K562 (cell line): ENCODE data around the gene CHN2. TPM values are rescaled to one million over a fixed set of nuclear protein-coding genes. Genes with fewer than 3 reads are reported as not detected.

Source experiments
- ATAC-seq: fragments of 200-7000 bp; cut with Tn5 transposase; 3 replicates; pipeline ENCODE4 v1.9.1; 2020; ENCODE audit warnings: moderate library complexity
- BruUV-seq: library from RNA; stranded (reverse); fragments of 400-500 nt; replicated peaks from 2 replicates; lab custom pipeline; 2021; lab: Mats Ljungman, UMichigan
- CTCF ChIA-PET: fragments of 300-600 bp; formaldehyde crosslinking; extraction: SDS; loops from one replicate; lab custom pipeline; 2021; ENCODE audit warnings: low intra/inter-chr PET ratio; lab: Yijun Ruan, JAX
- POLR2A ChIA-PET: fragments of 300-600, 350-650 bp; sonication (Branson Sonifier 250); formaldehyde crosslinking; extraction: SDS; loops from one replicate; lab custom pipeline; 2021; ENCODE audit warnings: antibody characterized with exemption, inconsistent platforms; lab: Yijun Ruan, JAX
- DNase-seq, 4 experiments: peaks; one replicate each; pipeline versions ENCODE4 v3.0.0 to v3.0.0-alpha.2; 2011 to 2018; ENCODE audit warnings: low spot score in 3 of 4, mixed read lengths in 3 of 4; ENCODE audit errors: extremely low read depth in 1 of 4
- FAIRE-seq: peaks from 2 replicates; lab custom pipeline; 2011; peaks lifted over from hg19 to GRCh38; lab: Jason Lieb, UNC
- H2AFZ ChIP-seq: 2 replicates; pipeline ENCODE4 v1.6.0; 2011; ENCODE audit warnings: low read depth, low read length, control low read depth, inconsistent platforms
- H3K27ac ChIP-seq: fragments of 200-600 bp; 3 replicates; pipeline ENCODE4 v1.8.0; 2011; ENCODE audit warnings: low read depth, mild to moderate bottlenecking, control low read depth, inconsistent platforms, low read length, moderate library complexity, mixed read lengths; ENCODE audit errors: extremely low read depth
- H3K27me3 ChIP-seq, 2 experiments: fragments of 300-600 bp in 1 of 2; 2 replicates in 1 of 2; 3 replicates in 1 of 2; pipeline versions ENCODE4 v1.6.0 to v1.8.0; 2011; ENCODE audit warnings: inconsistent platforms in 2 of 2, low read length in 2 of 2, mild to moderate bottlenecking in 1 of 2, mixed read lengths in 1 of 2, moderate library complexity in 1 of 2; ENCODE audit not compliant: control insufficient read depth in 2 of 2, insufficient read depth in 2 of 2
- H3K36me3 ChIP-seq: fragments of 300-600 bp; 3 replicates; pipeline ENCODE4 v1.8.0; 2011; ENCODE audit warnings: mild to moderate bottlenecking, low read length, inconsistent platforms; ENCODE audit not compliant: control insufficient read depth, insufficient read depth
- H3K4me1 ChIP-seq, 2 experiments: fragments of 200-600 bp in 1 of 2; replicated peaks in 1 of 2; 2 replicates in 1 of 2; 3 replicates in 1 of 2; pipeline versions ENCODE4 v1.5.1 to v1.8.0; 2011; ENCODE audit warnings: inconsistent platforms in 2 of 2, low read length in 2 of 2, mild to moderate bottlenecking in 1 of 2, mixed read lengths in 1 of 2, moderate library complexity in 1 of 2; ENCODE audit not compliant: control insufficient read depth in 2 of 2, insufficient read depth in 2 of 2
- H3K4me2 ChIP-seq: 2 replicates; pipeline ENCODE4 v1.6.1; 2011; ENCODE audit warnings: low read length, control low read depth, inconsistent platforms, mixed read lengths; ENCODE audit not compliant: insufficient read depth
- H3K4me3 ChIP-seq: fragments of 200-600 bp; sonication (generic), shearing (Covaris generic); 2 replicates; pipeline ENCODE4 v1.5.1; 2016; ENCODE audit warnings: control low read depth, inconsistent platforms
- H3K79me2 ChIP-seq: fragments of 200-600 bp; 3 replicates; pipeline ENCODE4 v1.8.0; 2011; ENCODE audit warnings: low read length, inconsistent platforms; ENCODE audit not compliant: control insufficient read depth, insufficient read depth
- H3K9ac ChIP-seq, 2 experiments: 2 replicates each; pipeline versions ENCODE4 v1.6.0 to v1.6.1; 2011; ENCODE audit warnings: low read depth in 2 of 2, low read length in 2 of 2, control low read depth in 1 of 2, inconsistent platforms in 1 of 2, mild to moderate bottlenecking in 1 of 2, mixed read lengths in 1 of 2; ENCODE audit not compliant: insufficient read depth in 1 of 2
- H3K9me1 ChIP-seq: one replicate; pipeline ENCODE4 v1.6.0; 2011; ENCODE audit warnings: inconsistent platforms, mild to moderate bottlenecking, low read length, moderate library complexity; ENCODE audit not compliant: control insufficient read depth, insufficient read depth
- H3K9me3 ChIP-seq: replicated peaks from 2 replicates; pipeline ENCODE4 v1.5.1; 2011; ENCODE audit warnings: low read depth, low read length, inconsistent platforms; ENCODE audit not compliant: control insufficient read depth, insufficient read depth
- H4K20me1 ChIP-seq: replicated peaks from 2 replicates; pipeline ENCODE4 v1.6.1; 2011; ENCODE audit warnings: low read length, inconsistent platforms, mixed read lengths; ENCODE audit not compliant: control insufficient read depth, insufficient read depth
- BRCA1 ChIP-seq, 2 experiments: fragments of 450-650 bp in 1 of 2; sonication (generic) in 1 of 2; formaldehyde crosslinking in 1 of 2; IDR thresholded peaks; 2 replicates each; pipeline versions ENCODE4 v1.5.0 to v1.6.1; 2017 to 2020; ENCODE audit warnings: mild to moderate bottlenecking in 1 of 2, missing genetic modification reagents in 1 of 2
- CREB1 ChIP-seq, 2 experiments: sonication (generic) in 1 of 2; formaldehyde crosslinking in 1 of 2; IDR thresholded peaks; 2 replicates each; pipeline versions ENCODE4 v1.6.1 to v1.8.0; 2012 to 2022; ENCODE audit warnings: inconsistent platforms in 1 of 2, mild to moderate bottlenecking in 1 of 2, missing genetic modification reagents in 1 of 2, moderate library complexity in 1 of 2
- FOS ChIP-seq: IDR thresholded peaks from 3 replicates; pipeline ENCODE4 v1.6.1; 2011; ENCODE audit not compliant: insufficient read length; ENCODE audit errors: extremely low read depth
- FOXA3 ChIP-seq, 2 experiments: fragments of 450-650 bp in 1 of 2; sonication (generic) in 1 of 2; formaldehyde crosslinking; IDR thresholded peaks in 1 of 2; conservative IDR thresholded peaks in 1 of 2; 2 replicates each; pipeline versions ENCODE4 v1.4.0 to v1.8.0; 2020 to 2022; ENCODE audit warnings: mild to moderate bottlenecking in 2 of 2, missing genetic modification reagents in 1 of 2
- GATAD2A ChIP-seq: fragments of 450-650 bp; IDR thresholded peaks from 2 replicates; pipeline ENCODE4 v1.6.1; 2017
- NR4A1 ChIP-seq, 2 experiments: fragments of 250-450 bp in 1 of 2; fragments of 450-650 bp in 1 of 2; sonication (Bioruptor Pico) in 1 of 2; IDR thresholded peaks; 2 replicates each; pipeline versions ENCODE4 v1.4.0 to v1.6.1; 2016 to 2020; ENCODE audit warnings: mild to moderate bottlenecking in 2 of 2, missing compliant biosample characterization in 1 of 2, missing genetic modification characterization in 1 of 2, moderate library complexity in 1 of 2
- POLR2AphosphoS5 ChIP-seq: IDR thresholded peaks from 2 replicates; pipeline ENCODE4 v1.6.1; 2011; ENCODE audit warnings: mild to moderate bottlenecking, low read depth, low read length, moderate library complexity; ENCODE audit not compliant: control insufficient read depth, insufficient read depth
- POLR2G ChIP-seq: fragments of 200-400 bp; formaldehyde crosslinking; IDR thresholded peaks from 2 replicates; pipeline ENCODE4 v1.6.1; 2017; ENCODE audit warnings: low read depth, mild to moderate bottlenecking, antibody characterized with exemption, low read length, moderate library complexity
- POU5F1 ChIP-seq: fragments of 150-350 bp; IDR thresholded peaks from 2 replicates; pipeline ENCODE4 v1.6.1; 2014; ENCODE audit warnings: borderline replicate concordance, low read length, low read depth, mild to moderate bottlenecking; ENCODE audit not compliant: partially characterized antibody
- SMAD1 ChIP-seq: fragments of 150-350 bp; IDR thresholded peaks from 2 replicates; pipeline ENCODE4 v1.6.1; 2014; ENCODE audit warnings: low read length, low read depth; ENCODE audit not compliant: partially characterized antibody
- SNRNP70 ChIP-seq: fragments of 200-400 bp; formaldehyde crosslinking; optimal IDR thresholded peaks from 2 replicates; pipeline ENCODE3; 2017; ENCODE audit warnings: low read depth, low read length
- ZNF184 ChIP-seq: sonication (generic); formaldehyde crosslinking; IDR thresholded peaks from 2 replicates; pipeline ENCODE4 v1.5.0; 2020; ENCODE audit warnings: missing genetic modification reagents
- ZNF282 ChIP-seq: sonication (generic); formaldehyde crosslinking; IDR thresholded peaks from 2 replicates; pipeline ENCODE4 v1.8.1; 2023; ENCODE audit warnings: missing genetic modification reagents
- ZNF77 ChIP-seq: fragments of 250-450 bp; sonication (Bioruptor Pico); IDR thresholded peaks from 2 replicates; pipeline ENCODE4 v1.5.0; 2020
- WGBS: fragments of 100-300 bp; shearing (Covaris generic); methylation state at CpG from one replicate; pipeline ENCODE4 v1.1.6; 2016; ENCODE audit warnings: low coverage, mixed read lengths; ENCODE audit not compliant: insufficient coverage; ENCODE audit errors: missing lambda C conversion rate; 5-methylcytosine and 5-hydroxymethylcytosine counted together
- in situ Hi-C: fragments of 300-500 bp; cut with MboI; formaldehyde crosslinking; loops from 4 replicates; pipeline ENCODE4 v1.15.0; 2018; ENCODE audit warnings: inconsistent platforms, mixed read lengths
- intact Hi-C: fragments of 100-400 bp; cut with micrococcal nuclease; formaldehyde crosslinking; loops from 2 replicates; pipeline ENCODE4 v1.14.2; 2022
- polyA plus RNA-seq, 8 experiments: library from polyadenylated mRNA; depleted of rRNA in 4 of 8; stranded (reverse) in 5 of 8; unstranded in 3 of 8; fragments of >200 nt; fragmentation: Nextera tagmentation in 2 of 8; fragmentation: Illumina TruSeq in 1 of 8; extraction: Ambion mirVana in 2 of 8; extraction: Trizol in 1 of 8; gene quantifications; 2 replicates each; pipeline versions ENCODE4 v1.2.1 to v1.2.3, GENCODE V29; 2011 to 2014; ENCODE audit warnings: inconsistent platforms in 1 of 8, missing spikeins in 1 of 8
- total RNA-seq, 7 experiments: library from RNA; depleted of rRNA in 6 of 7; stranded (reverse); fragments of >200 nt in 6 of 7; fragmentation: Illumina TruSeq in 2 of 7; extraction: Trizol in 2 of 7; gene quantifications; 2 replicates each; pipeline versions ENCODE4 v1.2.1 to v1.2.3, GENCODE V29; 2011 to 2021; ENCODE audit warnings: low replicate concordance in 1 of 7
- TF ChIP-seq, protein P1 (sequence below): sonication (generic); formaldehyde crosslinking; IDR thresholded peaks from 2 replicates; pipeline ENCODE4 v1.8.0; 2022; ENCODE audit warnings: missing genetic modification reagents, mild to moderate bottlenecking, borderline replicate concordance
- TF ChIP-seq, protein P2 (sequence below): fragments of 450-650 bp; IDR thresholded peaks from 2 replicates; pipeline ENCODE4 v1.7.1; 2018; ENCODE audit warnings: mild to moderate bottlenecking, low read depth; ENCODE audit not compliant: partially characterized antibody

Gene CHN2
- total and polyA plus RNA-seq, 9 of the 15 experiments (the other 6 are each of a cell fraction or from before 2014, with no cell fraction given) = 0.12 to 2.1 (median 0.31) TPM; not detected in 1

DNA sequence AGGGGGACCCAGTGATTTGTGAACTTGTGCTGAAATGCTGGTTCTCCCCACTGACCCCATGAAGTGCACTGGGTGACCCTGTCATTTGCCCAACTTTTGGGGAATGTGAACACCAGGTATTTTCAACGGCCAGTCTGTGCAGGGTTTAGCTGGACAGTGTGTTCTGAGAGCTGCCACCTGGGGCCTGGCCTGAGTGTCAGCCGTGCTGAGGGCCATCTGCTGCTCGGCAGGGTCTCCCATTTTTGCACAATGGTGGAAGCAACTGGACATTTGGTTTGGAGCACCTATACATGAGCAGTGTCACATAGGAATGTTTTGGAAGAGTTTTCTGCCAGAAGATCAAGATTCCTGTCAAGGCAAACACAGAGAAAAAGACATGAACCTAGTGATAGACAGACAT, 5.2 kb downstream of the CHN2 start (continued):
- TF ChIP-seq, protein P1, sequence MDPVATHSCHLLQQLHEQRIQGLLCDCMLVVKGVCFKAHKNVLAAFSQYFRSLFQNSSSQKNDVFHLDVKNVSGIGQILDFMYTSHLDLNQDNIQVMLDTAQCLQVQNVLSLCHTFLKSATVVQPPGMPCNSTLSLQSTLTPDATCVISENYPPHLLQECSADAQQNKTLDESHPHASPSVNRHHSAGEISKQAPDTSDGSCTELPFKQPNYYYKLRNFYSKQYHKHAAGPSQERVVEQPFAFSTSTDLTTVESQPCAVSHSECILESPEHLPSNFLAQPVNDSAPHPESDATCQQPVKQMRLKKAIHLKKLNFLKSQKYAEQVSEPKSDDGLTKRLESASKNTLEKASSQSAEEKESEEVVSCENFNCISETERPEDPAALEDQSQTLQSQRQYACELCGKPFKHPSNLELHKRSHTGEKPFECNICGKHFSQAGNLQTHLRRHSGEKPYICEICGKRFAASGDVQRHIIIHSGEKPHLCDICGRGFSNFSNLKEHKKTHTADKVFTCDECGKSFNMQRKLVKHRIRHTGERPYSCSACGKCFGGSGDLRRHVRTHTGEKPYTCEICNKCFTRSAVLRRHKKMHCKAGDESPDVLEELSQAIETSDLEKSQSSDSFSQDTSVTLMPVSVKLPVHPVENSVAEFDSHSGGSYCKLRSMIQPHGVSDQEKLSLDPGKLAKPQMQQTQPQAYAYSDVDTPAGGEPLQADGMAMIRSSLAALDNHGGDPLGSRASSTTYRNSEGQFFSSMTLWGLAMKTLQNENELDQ (CRISPR knock-in tag) = no peak
- TF ChIP-seq GATAD2A = no peak

DNA sequence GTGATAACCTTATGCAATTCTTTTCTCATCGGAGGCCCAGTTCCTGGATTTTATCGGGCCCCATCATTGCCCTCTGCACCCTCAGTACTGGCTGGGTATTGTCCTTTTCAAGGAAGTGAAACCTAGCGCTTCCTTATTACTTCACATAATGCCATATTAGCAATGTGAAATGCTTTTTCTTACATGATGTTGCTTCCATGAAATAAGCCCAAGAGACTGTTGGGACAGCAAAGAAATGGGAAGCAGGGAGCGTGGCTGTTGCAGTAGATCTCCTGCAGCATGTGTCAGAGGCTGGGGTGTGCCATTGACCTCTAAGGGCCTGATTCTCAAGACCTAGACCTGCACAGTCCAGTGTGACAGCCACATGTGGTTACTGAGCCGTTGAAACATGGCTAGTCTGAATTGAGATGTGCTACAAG, 8.1 kb downstream of the CHN2 start:
- intact Hi-C loops = no loop called here
- Histone ChIP-seq H3K4me2 (no peak overlapping the region), H3K27ac (no peak overlapping the region), H3K4me1 (no peaks in the 10 kb centered on the region), H3K9ac (no peak overlapping the region), H4K20me1 (no peaks in the 10 kb centered on the region), H3K4me3 (no peak overlapping the region), H3K9me1 (no peaks in the 10 kb centered on the region), H3K27me3 (no peaks in the 10 kb centered on the region; a peak in 2 of 5 replicates), H3K36me3 (no peaks in the 10 kb centered on the region), H3K9me3 (no peaks in the 10 kb centered on the region), H2AFZ (no peak overlapping the region), H3K79me2 (no peaks in the 10 kb centered on the region)
- no peak for DNase-seq
- BruUV-seq = no TSS peak
- 5% methylated on average over 5 of the region's 5 CpGs for WGBS
- no peak for ATAC-seq
- ChIA-PET CTCF (no interaction called here), POLR2A (no interaction called here)
- in situ Hi-C loops = no loop called here
- FAIRE-seq = no peak
- TF ChIP-seq SNRNP70 (no peak), POU5F1 (no peak), BRCA1 (IDR thresholded peaks at IDR 0.05) (no peak), BRCA1 (CRISPR knock-in tag; IDR thresholded peaks at IDR 0.05) (no peak), POLR2AphosphoS5 (no peak), FOS (no peak), SMAD1 (no peak), NR4A1 (CRISPR knock-in tag; IDR thresholded peaks at IDR 0.05) (no peak), NR4A1 (tag; IDR thresholded peaks at IDR 0.05) (no peak), CREB1 (IDR thresholded peaks at IDR 0.05) (no peak), CREB1 (CRISPR knock-in tag; IDR thresholded peaks at IDR 0.05) (no peak), FOXA3 (CRISPR knock-in tag; conservative IDR thresholded peaks at IDR 0.05 in 1 of 2, IDR thresholded peaks at IDR 0.05 in 1 of 2) (no peak), ZNF184 (CRISPR knock-in tag) (no peak), ZNF77 (no peak), POLR2G (no peak), ZNF282 (no peak)
- TF ChIP-seq, protein P2, sequence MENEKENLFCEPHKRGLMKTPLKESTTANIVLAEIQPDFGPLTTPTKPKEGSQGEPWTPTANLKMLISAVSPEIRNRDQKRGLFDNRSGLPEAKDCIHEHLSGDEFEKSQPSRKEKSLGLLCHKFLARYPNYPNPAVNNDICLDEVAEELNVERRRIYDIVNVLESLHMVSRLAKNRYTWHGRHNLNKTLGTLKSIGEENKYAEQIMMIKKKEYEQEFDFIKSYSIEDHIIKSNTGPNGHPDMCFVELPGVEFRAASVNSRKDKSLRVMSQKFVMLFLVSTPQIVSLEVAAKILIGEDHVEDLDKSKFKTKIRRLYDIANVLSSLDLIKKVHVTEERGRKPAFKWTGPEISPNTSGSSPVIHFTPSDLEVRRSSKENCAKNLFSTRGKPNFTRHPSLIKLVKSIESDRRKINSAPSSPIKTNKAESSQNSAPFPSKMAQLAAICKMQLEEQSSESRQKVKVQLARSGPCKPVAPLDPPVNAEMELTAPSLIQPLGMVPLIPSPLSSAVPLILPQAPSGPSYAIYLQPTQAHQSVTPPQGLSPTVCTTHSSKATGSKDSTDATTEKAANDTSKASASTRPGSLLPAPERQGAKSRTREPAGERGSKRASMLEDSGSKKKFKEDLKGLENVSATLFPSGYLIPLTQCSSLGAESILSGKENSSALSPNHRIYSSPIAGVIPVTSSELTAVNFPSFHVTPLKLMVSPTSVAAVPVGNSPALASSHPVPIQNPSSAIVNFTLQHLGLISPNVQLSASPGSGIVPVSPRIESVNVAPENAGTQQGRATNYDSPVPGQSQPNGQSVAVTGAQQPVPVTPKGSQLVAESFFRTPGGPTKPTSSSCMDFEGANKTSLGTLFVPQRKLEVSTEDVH = no peak
